DMS79 (cell line): Measurements from ENCODE around the gene ERCC6L.

Experiments
- DNase-seq: peaks from one replicate; lab custom pipeline; 2025; lab: John Stamatoyannopoulos, UW

The ERCC6L gene

GRCh38 chrX:72238721-72239475 lies at the start of gene ERCC6L:
ERCC6L (minus strand) TSS chrX:72239027; CDS start chrX:72238911, 116 bp downstream.
- DNase-seq = peak; percentile 35

GRCh38 chrX:72282302-72282701 lies 43.5 kb upstream of the ERCC6L start:
- no peak for DNase-seq

GRCh38 chrX:72280321-72280845 lies 41.6 kb upstream of the ERCC6L start:
- DNase-seq = no peak

DNA sequence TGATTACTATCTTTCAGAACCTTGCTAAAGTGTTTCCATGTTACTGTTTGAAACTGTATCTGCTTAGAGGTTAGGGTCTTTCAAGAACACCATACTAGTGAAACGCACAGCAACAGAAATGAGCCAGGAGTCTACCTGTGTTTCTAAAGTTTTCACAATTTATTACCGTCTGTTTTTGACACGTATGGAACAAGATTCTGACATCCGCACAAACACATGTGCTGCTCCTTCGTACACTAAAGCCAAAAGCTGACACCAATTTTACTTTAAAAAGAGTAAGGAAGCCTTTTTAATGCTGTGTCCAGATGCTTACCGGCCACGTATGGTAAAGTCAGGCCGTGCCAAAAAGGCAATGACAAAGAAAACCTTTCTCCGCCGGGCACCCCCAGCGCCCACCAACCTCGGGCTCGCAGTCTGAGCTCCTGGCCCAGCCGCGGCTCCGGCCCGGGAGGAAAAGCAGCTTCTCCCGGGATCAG lies 37.7 kb upstream of the ERCC6L start:
- DNase-seq = no peak

GRCh38 chrX:72274526-72274925 lies 35.7 kb upstream of the ERCC6L start:
- no peak for DNase-seq

DNA sequence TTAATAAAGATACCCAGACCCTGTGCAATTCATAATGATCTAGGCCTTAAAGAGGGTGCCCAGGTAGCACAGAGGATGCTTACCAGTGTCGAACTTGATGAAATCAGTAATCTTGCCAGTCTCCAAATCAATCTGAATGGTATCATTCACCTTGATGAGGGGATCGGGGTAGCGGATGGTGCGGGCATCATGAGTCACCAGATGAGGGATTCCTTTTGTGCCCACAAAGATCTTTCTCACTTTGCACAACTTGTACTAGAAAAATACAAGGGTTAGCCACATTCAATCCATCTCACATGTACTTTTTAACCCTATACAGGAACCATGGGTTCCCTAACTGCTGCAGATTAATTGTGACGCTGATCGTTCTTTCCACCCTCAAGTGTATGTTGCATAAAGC lies 34.9 kb upstream of the ERCC6L start:
- DNase-seq = no peak

- DNase-seq = no peak
These were observed 34.0 kb upstream of the ERCC6L start for GRCh38 chrX:72272868-72273267.

- no peak for DNase-seq
These were observed 33.0 kb upstream of the ERCC6L start for GRCh38 chrX:72271812-72272211.

- no peak for DNase-seq
These were observed 32.4 kb upstream of the ERCC6L start for GRCh38 chrX:72271091-72271788.

- no peak for DNase-seq
These were observed 31.6 kb upstream of the ERCC6L start for GRCh38 chrX:72270316-72270866.

DNA sequence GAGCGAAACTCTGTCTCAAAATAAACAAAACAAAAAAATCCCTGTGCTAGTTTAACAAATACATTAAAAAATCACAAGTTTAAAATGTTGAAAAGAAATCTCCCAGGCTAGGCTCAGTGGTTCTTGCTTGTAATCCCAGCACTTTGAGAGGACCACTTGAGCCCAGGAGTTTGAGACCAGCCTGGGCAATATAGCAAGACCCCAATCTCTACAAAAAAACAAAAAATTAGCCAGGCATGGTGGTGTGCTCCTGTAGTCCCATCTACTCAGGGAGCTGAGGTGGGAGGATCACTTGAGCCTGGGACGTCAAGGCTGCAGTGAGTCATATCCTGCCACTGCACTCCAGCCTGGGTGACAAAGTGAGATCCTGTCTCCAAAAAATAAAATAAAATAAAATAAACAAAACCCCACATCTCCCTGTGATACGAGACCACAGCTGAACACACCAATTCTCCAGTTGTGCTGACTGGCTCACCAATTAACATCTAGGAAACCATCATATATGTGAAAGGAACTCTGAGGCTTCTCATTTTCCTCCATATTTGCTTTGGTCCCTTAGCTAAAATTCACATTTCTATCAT lies 30.9 kb upstream of the ERCC6L start:
- no peak for DNase-seq

GRCh38 chrX:72268597-72269365 lies 30.0 kb upstream of the ERCC6L start:
- no peak for DNase-seq

DNA sequence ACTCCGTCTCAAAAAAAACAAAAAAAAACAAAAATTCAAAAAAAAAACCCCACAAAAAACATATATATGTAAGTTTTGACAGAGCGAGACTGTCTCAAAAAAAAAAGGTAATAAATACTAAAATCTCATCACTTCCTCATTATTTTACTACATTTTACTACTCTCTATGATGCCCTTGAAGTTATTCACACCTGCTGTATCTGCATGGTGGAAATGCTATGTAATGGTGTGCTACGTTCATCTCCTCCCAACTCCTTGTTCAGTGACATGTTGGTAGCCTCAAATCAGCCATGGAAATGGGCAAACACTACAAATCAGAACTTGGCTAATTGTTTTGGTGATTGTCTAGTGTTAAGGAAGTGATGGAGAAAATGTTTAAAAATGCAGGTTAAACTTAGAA lies 26.4 kb upstream of the ERCC6L start:
- DNase-seq = no peak

- peak; percentile 15 for DNase-seq
These were observed 23.2 kb upstream of the ERCC6L start for GRCh38 chrX:72262077-72262476.

- no peak for DNase-seq
These were observed 21.6 kb upstream of the ERCC6L start for GRCh38 chrX:72260448-72260847.

GRCh38 chrX:72258174-72258573 lies 19.3 kb upstream of the ERCC6L start:
- no peak for DNase-seq

- no peak for DNase-seq
These were observed 17.0 kb upstream of the ERCC6L start for GRCh38 chrX:72255864-72256263.

GRCh38 chrX:72255445-72255844 lies 16.6 kb upstream of the ERCC6L start:
- peak; percentile 26 for DNase-seq

GRCh38 chrX:72254816-72255215 lies 16.0 kb upstream of the ERCC6L start:
- no peak for DNase-seq

DNA sequence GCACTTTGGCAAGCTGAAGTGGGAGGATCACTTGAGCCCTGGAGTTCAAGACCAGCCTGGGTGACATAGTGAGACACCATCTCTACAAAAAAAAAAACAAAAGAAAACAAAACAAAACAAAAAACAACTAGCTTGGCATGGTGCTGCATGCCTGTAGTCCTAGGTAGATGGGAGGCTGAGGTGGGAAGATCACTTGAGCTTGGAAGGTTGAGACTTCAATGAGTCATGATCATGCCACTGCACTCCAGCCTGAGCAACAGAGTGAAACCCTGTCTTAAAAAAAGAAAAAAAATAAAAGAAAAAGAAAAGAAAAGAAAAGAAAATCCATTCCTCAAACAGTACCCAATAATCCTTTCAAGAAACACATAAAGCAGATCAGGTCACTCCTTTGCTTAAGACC lies 14.9 kb upstream of the ERCC6L start:
- DNase-seq = no peak

DNA sequence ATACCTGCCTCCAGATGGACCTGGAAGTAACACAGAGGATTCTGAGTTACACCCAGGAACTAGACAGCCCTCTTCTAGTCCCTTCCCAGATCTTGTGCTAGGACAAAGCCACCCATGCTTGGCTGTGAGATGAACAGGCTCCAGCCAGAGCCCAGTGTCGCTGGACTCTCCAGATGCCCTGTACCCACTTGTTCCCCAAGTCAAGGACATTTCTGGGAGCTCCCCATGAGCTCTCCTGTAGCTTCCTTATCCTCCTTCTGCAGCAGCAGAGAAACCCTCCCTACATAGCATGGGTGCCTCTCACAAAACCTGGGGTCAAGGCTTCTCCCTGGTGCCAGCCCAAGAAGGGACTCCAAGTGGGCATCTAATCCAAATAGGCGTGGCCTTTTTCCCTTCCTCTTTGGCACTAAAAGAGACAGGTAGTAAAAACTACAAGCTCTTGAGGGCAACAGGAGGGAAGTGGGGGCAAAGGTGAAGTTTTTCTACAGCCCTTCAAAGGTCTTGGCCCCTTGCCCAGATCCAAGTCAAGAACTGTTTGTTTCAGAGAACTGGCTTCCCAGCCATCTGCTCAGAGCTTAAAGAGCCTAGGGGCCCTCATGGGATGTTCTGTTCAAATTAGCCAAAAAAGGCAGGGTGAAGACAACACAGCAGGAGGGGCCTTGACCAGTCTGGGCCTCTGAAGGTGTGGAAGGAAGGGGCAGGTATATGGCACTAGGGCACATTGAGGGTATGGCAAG lies 8.5 kb upstream of the ERCC6L start:
- DNase-seq = peak; percentile 57
